Dermis blood vessel endothelial cell (primary cell): ENCODE results near the gene ZBTB49. TPM values are rescaled to one million over a fixed set of nuclear protein-coding genes. Genes with fewer than 3 reads are reported as not detected.
"Not testable (repeated sequence)": the region's sequence is repeated elsewhere in the genome, so short reads cannot be mapped to it uniquely, and the experiment has no call there.

ENCODE experiments used
- DNase-seq: peaks from one replicate; pipeline ENCODE4 v3.0.0; 2010
- total RNA-seq: library from RNA; depleted of rRNA; stranded (reverse); fragments of >200 nt; gene quantifications from 2 replicates; pipeline ENCODE4 v1.2.3, GENCODE V29; 2014

Gene ZBTB49, protein sequence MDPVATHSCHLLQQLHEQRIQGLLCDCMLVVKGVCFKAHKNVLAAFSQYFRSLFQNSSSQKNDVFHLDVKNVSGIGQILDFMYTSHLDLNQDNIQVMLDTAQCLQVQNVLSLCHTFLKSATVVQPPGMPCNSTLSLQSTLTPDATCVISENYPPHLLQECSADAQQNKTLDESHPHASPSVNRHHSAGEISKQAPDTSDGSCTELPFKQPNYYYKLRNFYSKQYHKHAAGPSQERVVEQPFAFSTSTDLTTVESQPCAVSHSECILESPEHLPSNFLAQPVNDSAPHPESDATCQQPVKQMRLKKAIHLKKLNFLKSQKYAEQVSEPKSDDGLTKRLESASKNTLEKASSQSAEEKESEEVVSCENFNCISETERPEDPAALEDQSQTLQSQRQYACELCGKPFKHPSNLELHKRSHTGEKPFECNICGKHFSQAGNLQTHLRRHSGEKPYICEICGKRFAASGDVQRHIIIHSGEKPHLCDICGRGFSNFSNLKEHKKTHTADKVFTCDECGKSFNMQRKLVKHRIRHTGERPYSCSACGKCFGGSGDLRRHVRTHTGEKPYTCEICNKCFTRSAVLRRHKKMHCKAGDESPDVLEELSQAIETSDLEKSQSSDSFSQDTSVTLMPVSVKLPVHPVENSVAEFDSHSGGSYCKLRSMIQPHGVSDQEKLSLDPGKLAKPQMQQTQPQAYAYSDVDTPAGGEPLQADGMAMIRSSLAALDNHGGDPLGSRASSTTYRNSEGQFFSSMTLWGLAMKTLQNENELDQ
- total RNA-seq: 4.0 and 4.1 TPM in 2 replicates

DNA sequence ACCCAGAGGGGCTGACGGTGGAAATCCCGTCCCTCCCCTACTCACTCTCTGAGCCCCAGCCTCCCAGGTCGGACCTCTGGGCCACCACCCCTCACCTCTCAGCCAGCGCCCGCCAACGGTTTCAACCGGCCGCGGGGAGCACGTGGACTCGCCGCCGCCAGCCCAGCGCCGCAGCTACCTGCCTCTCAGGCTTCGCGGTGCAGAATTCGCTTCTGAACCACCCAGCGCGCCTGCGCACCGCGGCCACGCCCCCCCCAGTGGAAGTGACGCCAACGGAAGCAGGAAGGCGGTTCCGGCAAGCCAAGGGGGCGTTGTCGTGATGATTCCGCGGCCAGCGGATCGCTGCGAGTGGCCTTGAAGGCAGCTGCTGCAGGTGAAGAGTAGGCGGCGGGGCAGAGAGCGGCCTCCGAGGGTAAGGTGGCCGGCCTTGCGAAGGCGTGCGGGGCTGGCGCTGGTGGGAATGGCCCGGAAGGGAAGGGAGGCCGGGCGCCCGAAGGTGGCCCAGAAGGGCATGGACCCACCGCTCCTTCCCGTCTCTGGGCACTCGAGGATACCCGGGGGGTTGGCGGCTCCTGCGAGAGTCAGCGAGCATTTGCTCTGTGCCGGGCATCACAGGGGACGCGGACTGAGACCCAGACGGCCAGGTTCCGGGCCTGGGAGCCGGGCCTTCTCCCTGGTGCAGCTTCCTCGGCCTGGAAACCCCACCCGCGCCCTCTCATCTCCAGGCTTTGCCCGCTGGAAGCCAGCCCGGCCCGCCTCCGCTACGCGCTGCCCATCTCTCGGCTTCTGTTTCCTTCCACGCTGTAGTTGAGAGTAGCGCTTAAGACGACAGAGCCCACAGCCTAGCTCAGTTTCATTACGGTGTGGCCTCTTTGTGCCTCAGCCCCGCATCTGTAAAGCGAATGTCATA is at the start of gene ZBTB49, which contains the start of gene LYAR:
ZBTB49 (plus strand) TSS at position 311 of the 910 bp plus-strand sequence. CDS start 9,695 bp downstream, outside the sequence.
LYAR (minus strand) TSS at position 214 of the 910 bp plus-strand sequence. CDS start 6,412 bp downstream, outside the sequence.
- DNase-seq: peak; percentile 94

DNA sequence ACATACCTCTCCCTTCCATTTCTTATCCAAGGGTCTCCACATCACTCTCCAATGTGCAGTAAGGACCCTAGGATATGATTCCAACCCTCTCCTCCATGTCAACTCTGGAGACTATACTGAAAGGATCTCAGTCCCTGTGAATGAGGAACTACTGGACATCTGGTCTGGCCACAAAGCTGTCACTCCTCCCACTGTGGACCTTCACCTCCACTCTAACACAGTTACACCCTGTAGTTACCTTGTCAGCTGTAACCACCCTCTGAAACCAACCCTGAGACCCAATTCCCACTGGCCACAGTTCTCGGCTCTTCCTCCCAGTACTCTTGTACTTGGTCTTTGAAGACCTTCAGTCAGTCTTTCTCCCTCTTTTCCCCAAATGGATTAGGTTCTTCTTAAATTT is 44.9 kb upstream of the ZBTB49 start:
- DNase-seq: no peak

DNA sequence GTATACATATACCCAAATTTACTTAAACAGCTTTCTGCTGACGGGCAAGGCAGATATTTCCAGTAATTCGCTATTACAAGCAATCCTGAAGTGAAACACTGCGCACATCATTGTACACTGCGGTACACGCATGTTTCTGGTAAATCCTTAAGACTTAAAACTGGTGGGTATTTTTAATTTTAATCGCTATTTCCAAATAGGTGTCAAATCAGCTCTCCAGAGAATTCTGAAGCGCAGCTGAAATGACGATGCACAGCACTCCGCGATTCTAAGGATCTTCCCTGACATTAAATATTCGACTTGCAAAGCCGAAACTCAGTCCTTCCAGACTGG is 42.4 kb upstream of the ZBTB49 start:
- DNase-seq: no peak

DNA sequence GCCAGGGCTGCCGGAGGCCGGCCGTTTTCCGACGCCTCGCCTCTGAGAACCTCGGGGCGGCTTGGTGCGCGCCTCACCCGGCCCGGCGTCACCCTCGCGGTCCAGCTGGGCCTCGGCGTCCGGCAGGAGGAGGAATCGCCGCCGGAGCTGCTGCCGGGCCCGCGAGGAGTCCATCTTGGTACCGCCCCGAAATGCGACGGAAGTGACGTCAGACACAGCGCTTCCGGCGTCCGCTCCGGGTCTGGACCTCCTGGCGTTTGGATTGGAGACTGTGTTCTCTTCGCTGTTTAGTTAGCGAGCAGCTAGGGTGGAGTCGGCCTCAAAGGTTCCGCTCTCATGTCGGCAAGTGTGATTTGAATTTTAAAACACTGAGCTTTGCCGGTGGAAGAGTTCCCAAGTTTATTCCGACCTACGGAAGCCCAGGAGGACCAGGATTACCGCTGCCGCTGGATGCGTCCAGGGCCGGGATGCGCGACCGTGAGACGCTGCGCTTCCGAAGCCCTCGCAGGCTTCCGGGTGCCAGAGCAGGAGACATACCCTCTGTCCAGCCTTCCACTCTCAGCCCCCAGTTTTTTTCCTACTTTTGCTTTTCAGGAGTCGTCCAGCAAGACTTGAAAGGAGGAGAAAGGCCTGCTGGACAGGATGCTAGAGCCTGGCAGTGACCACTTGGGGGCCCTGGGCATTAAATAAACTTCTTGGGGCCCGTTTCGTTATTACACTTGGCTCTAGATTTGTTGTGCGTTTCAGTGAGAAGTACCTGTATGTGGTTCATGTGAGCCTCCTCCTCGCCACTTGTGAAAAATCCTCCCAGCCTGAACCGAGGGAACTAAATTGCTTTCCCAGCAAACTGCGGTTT is 41.8 kb upstream of the ZBTB49 start, which contains the start of gene TMEM128:
TMEM128 (minus strand) TSS at position 195 of the 856 bp plus-strand sequence; CDS start at position 174, 21 bp downstream.
- peak; percentile 96 for DNase-seq

DNA sequence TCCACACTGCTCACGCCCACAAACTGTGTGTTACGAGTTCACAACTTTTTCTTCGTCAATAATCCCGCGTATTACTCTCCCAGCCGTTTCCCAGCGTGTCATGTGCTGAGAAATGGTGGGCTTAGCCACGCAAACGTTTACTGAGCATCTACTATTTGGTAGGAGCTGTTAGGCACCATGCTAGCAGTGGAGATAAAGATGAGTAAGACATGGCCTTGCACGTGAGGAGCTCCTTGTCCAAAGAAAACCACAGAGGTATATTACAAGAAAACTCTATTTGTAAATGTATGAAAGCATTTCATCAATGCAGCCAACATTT is 41.2 kb upstream of the ZBTB49 start:
- no peak for DNase-seq

DNA sequence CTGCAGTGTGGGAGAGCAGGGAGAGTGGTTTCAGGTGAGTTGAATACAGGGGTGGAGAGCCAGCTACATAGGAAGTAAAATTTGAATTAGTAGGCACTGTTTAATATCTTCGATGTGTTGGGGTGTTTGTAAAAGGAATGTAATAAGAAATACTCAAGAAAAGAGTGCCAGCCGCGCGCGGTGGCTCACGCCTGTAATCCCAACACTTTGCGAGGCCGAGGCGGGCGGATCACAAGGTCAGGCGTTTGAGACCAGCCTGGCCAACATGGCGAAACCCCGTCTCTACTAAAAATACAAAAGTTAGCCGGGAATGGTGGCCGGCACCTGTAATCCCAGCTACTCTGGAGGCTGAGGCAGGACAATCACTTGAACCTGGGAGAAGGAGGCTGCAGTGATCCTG is 40.7 kb upstream of the ZBTB49 start:
- DNase-seq: not testable (repeated sequence)

DNA sequence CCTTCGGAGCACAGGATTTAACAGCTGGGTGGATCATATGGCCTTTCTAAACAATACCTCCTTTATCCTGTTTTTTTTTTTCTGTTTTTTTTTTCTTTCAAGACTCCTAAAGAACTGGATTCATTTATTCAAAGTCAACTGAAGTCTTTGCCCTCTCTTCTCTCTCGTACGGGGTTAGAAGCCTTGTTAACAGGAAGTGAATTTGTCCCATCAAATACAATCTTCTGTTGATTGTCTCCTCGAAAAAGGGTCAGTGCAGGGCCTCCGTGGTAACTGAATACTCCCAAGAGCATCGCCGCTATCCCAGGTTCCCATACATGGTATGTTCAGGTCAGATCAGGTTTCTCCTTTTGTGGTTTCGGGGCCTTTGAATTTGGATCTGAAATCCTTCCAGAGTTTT is 40.2 kb upstream of the ZBTB49 start:
- DNase-seq: no peak

DNA sequence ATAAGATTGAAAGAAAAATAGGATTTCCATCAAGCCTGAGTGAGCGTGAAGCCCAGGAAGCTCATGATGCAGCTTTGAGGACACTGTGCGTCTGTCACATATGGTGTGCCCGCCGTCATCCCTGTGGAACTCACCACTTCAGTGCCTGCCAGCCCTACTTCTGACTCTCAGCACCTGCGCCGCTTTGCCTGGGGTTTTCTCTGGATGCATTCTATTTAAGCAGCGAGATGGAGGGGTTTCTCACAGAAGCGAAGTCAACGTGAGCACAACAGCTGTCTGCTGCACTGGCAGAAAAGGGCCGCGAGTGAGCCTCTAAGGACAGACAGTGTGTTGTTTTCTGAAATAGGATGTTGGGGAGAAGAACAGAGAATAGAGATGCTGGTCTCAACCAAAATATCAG is 35.9 kb upstream of the ZBTB49 start:
- DNase-seq: no peak

DNA sequence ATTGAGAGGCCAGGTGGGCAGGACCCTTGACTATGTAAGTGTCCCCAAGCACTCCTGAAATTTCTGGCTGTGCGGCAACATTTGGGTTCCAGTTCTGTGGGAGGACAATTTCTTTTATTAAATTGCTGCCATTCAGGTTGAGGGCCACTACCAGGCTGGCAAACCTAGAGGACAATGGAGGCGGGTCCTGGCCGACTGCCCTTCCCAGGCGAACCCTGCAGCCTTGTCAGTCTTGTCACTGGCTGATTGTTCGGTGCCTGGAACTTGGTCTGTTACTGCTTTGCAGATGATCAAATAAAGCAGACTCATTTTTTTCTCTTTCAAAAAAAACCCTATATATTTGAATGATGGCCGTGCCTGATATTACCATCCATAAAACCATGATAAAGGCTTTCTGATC is 35.4 kb upstream of the ZBTB49 start:
- no peak for DNase-seq

DNA sequence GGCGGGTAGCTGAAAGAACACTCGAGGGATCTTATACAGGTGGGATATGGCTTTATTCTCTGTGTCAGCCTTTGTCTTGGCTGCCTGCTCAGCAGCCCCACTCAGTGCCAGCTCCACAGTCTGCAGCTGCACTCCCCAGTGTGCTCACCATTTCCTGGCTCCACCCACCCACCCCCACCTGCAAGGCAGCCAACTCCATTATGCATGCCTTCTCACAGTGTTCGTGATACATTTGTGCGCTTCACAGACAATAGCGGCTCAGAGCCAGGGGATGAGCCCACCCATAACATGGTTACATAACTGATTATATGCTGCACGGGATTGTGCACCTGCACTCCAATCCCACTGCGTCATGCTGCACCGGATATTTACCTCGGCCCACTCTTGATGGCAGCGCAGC is 33.3 kb upstream of the ZBTB49 start:
- peak; percentile 82 for DNase-seq

DNA sequence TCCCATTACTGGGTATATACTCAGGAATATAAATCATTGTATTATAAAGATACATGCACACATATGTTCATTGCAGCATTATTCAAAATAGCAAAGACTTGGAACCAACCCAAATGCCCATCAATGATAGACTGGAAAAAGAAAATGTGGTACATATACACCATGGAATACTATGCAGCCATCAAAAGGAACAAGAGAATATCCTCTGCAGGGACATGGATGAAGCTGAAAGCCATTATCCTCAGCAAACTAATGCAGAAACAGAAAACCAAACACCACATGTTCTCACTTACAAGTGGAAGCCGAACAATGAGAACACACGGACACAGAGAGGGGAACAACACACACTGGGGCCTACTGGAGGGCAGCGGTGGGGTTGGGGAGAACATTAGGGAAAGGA is 32.3 kb upstream of the ZBTB49 start:
- DNase-seq: not testable (repeated sequence)

DNA sequence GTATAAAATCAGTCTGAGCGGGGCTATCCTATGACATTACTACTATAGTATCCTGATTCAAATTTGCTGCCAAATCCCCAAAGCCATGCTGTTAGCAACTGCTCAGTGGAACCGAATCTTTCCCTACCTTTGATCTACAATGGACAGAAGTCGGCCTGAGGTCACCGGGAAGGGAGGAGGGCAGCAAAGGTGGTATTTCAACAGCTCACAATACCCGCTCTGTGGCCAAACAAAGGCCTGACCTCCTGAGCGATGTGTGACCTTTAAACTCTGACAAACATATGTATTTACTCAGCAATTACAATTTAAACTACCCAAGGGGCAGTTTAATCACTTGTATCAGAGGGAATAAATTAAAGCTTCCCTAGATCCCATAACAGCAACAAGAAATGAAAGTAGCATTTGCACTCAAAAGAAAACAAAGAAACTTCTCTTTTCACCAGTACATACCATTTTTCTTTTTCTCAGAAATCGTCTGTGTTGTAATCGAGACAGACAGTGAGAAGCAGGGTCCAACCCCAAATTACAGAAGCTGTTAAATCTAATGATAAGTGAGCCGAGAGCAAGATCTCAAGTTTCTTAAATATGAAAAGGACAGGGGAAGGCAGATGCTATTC is 30.5 kb upstream of the ZBTB49 start:
- no peak for DNase-seq

DNA sequence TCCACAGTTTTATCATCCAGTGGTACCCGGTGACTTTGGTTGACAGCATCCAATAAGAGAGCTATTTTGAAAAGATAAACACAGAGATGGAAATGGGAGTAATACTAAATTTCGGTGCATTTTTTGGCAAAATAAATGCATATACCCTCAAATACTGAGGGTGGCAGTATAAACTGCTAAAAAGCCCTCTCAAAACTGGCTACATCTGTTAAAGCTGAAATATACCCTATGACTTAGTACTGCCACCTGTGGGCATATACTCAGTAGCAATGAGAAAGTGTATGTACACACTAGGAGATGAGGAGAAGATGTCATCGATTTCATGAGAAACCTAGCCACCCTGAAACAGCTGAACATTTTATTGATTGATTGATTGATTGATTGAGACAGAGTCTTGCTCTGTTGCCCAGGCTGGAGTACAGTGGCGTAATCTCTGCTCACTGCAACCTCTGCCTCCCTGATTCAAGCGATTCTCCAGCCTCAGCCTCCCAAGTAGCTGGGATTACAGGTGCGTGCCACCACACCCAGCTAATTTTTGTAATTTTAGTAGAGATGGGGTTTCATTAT is 29.8 kb upstream of the ZBTB49 start:
- DNase-seq: peak; percentile 83

DNA sequence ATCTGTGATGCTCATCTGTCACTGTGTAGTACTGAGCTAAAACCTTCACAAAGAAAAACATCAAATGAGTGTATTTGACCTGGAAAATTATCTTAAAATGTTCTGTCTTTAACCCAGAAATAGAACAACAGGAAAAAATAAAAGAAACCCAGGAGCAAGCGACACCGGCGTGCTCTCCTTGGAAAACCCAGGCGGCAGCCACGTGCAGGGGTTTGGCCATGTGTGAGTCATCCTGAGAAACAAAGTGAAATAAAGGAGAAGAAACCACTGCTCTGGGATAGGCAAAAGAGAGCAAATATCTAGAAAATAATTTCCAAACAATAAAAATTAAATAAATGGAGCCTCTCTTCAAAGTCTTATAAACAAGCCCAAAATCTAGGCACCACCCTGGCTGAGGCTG is 22.1 kb upstream of the ZBTB49 start:
- peak; percentile 69 for DNase-seq

DNA sequence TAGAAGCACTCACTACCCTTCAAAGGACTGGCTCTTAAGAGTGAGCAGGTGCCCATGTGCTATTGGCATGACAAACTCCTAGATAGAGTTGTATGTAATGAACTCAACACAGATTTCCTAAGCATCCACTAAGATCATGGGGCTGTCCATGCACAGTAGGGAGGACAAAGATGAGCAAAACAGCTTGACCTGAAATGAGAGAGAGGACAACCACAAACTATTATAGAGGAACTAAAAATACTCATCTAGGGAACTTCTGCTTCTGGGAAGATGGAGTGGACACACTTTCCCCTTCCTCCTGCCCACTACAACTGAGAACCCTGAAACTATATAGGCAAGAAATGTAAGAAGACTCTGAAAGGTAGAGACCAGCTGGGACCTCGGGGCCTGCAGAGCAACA is 21.3 kb upstream of the ZBTB49 start:
- no peak for DNase-seq

DNA sequence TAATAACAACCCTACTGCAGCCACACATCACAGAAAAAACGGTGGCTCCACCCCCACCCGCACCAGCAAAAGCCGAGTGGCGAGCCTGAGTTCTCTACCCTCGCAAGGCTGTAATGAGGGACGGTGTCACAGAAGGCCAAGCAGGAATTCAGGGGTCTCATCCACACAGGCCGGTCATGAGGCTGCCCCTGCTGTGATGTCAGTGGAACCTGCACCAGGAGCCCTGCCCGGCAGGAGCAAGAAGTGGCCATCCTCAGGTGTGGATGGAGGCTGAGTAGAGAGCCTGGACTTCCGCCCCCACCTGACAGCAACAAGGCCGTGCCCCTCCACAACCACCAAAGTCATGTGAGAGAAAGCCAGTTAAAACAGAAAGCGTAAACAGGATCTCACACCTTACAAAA is 20.7 kb upstream of the ZBTB49 start:
- no peak for DNase-seq

DNA sequence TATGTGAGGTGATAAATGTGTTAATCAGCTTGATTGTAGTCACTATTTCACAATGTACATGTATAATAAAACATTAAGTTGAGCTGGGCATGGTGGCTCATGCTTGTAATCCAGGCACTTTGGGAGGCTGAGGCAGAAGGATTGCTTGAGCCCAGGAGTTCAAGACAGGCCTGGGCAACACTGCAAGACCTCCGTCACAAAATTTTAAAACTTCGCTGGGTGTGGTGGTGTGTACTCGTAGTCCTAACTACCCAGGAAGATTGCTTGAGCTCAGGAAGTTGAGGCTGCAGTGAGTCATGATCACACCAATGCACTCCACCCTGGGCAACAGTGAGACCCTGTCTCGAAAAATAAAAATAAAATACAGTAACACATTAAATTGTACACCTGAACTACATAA is 20.2 kb upstream of the ZBTB49 start:
- DNase-seq: peak; percentile 87

DNA sequence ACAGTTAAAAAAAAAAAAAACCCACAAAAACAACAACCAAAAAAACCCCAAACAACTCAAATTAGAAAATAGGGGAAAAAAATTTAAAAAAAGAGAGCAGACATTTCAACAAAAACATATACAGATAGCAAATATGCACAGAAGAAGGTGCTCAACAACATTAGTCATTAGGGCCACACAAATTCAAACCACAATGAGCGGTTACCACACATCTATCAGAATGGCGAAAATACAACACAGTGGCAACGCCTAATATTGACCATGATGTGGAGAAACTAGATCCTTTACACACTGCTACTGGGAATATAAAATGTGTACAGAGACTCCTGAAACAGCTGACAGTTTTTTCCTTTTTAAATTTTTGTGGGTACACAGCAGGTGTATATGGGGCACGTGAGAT is 19.5 kb upstream of the ZBTB49 start:
- no peak for DNase-seq

DNA sequence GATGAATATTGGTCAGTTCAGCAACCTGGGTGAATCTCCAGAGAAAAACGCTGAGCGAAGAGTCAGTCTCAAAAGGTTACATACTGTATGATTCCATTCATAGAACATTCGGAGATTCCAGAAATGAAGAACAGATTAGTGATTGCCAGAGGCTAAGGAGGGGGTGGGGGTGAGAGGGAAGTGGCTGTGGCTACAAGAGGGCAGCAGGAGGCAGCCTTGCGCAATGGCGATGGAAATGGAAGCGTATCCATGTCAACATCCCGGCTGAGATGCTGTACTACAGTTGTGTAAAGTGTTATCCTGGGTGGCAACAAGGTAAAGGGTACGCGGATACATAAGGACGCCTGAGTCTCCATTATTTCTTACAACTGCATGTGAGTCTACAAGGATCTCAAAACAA is 18.1 kb upstream of the ZBTB49 start:
- no peak for DNase-seq

DNA sequence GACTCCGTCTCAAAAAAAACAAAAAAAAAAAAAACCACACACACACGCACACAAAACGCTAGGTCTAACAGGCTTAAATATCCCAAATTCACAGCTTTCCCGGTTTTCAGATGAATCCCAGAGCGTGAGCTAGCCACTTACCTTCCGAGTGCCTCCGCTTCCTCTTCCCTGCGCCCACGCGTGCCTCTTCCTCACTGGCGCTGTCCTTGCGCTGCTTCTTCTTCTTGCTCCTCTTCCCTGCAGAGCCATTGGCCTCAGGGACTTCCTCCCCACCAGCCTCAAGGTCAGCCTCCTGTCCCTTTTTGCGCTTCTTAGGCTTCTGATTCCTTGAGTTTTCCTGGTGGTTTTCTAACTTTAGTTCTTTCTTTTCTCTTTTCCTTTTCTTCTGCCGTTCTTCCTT is 15.8 kb upstream of the ZBTB49 start:
- no peak for DNase-seq

DNA sequence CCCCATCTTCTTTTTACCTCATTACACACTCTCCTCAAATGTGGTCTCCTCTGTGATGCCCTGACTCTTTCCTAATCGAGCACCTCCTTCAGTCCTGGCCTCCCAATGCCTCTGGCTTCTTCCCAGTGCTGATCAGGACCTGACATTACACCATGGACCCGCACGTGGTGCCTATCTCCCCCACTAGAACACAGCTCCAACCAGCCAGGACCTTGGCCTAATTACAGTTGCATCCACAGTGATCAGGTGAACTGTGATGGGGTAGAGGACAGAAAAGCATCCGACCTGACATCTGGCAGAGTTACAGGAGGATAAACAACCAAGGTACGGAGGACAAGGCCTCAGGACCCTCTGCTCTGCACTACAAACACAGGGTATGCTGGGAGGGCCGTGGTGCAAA is 12.5 kb upstream of the ZBTB49 start:
- DNase-seq: no peak
